ENCODE results near the gene GNAI3.

GRCh38 chr1:109589177-109589576 is 40.8 kb downstream of the GNAI3 start:
- TF ChIP-seq, protein P1, sequence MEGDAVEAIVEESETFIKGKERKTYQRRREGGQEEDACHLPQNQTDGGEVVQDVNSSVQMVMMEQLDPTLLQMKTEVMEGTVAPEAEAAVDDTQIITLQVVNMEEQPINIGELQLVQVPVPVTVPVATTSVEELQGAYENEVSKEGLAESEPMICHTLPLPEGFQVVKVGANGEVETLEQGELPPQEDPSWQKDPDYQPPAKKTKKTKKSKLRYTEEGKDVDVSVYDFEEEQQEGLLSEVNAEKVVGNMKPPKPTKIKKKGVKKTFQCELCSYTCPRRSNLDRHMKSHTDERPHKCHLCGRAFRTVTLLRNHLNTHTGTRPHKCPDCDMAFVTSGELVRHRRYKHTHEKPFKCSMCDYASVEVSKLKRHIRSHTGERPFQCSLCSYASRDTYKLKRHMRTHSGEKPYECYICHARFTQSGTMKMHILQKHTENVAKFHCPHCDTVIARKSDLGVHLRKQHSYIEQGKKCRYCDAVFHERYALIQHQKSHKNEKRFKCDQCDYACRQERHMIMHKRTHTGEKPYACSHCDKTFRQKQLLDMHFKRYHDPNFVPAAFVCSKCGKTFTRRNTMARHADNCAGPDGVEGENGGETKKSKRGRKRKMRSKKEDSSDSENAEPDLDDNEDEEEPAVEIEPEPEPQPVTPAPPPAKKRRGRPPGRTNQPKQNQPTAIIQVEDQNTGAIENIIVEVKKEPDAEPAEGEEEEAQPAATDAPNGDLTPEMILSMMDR (optimal IDR thresholded peaks at IDR 0.05 in 1 of 3, IDR thresholded peaks at IDR 0.05 in 1 of 3, conservative IDR thresholded peaks at IDR 0.05 in 1 of 3; ENCODE audit: extremely low read depth in 1 of 3, insufficient read depth in 2 of 3, low read length in 3 of 3): no peak
- no peak for TF ChIP-seq EZH2 (IDR thresholded peaks at IDR 0.05; ENCODE audit: low read length)
